ENCODE measurements around the gene CNGA2.

DNA sequence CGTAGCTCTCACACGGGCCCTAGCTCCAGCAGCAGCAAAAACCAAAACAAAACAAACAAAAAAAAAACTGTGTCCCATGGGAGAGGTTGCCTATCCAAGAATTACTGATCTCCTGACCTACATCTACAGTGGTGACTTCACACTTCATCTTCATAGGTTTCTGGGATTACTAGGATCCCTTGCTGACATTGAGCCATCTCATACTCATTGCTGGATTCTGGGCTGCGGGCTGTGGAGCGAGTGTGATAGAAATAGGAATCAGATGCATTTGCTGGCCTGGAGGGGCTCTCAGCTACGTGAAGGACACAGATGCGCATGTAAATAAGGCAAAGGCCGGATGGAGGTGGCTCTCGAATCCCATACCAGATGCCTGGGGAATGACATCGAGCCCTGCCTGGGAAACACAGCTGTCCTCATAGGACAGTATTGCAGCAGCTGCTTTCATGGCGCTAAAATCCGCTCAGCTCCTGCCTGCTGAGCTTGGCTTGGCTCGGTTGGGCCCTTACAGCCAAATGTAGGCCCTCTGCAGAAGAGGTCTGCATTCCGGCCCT lies 41.7 kb downstream of the CNGA2 start:
- TF ChIP-seq, protein P1, sequence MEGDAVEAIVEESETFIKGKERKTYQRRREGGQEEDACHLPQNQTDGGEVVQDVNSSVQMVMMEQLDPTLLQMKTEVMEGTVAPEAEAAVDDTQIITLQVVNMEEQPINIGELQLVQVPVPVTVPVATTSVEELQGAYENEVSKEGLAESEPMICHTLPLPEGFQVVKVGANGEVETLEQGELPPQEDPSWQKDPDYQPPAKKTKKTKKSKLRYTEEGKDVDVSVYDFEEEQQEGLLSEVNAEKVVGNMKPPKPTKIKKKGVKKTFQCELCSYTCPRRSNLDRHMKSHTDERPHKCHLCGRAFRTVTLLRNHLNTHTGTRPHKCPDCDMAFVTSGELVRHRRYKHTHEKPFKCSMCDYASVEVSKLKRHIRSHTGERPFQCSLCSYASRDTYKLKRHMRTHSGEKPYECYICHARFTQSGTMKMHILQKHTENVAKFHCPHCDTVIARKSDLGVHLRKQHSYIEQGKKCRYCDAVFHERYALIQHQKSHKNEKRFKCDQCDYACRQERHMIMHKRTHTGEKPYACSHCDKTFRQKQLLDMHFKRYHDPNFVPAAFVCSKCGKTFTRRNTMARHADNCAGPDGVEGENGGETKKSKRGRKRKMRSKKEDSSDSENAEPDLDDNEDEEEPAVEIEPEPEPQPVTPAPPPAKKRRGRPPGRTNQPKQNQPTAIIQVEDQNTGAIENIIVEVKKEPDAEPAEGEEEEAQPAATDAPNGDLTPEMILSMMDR (IDR thresholded peaks at IDR 0.05): no peak
- TF ChIP-seq POLR2AphosphoS5 (IDR thresholded peaks at IDR 0.05): no peak

All from gastroesophageal sphincter (tissue), 3 donors.